ENCODE measurements around the gene ANKRD9.

DNA sequence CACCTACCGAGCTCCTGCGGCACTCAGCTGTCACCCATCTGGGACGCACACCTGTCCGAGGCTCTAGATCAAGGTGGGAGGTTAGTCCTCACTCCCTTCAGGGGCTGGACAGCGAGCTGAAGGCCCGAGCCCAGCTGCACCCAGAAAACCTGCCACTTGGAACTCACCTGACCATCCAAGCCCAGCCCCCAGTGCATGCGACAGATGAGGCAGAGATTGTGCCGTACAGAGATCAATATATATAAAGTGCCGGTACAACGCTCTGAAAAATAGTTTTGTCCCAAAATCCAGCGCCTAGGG, 3.0 kb downstream of the ANKRD9 start:
- TF ChIP-seq, protein P1, sequence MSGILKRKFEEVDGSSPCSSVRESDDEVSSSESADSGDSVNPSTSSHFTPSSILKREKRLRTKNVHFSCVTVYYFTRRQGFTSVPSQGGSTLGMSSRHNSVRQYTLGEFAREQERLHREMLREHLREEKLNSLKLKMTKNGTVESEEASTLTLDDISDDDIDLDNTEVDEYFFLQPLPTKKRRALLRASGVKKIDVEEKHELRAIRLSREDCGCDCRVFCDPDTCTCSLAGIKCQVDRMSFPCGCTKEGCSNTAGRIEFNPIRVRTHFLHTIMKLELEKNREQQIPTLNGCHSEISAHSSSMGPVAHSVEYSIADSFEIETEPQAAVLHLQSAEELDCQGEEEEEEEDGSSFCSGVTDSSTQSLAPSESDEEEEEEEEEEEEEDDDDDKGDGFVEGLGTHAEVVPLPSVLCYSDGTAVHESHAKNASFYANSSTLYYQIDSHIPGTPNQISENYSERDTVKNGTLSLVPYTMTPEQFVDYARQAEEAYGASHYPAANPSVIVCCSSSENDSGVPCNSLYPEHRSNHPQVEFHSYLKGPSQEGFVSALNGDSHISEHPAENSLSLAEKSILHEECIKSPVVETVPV (CRISPR knock-in tag; IDR thresholded peaks at IDR 0.05) = no peak
- TF ChIP-seq ZNF8 (CRISPR knock-in tag; IDR thresholded peaks at IDR 0.05) (no peak), PPARA (CRISPR knock-in tag; IDR thresholded peaks at IDR 0.05; ENCODE audit: borderline replicate concordance) (no peak), ZNF565 (CRISPR knock-in tag; conservative IDR thresholded peaks at IDR 0.05; ENCODE audit: low read depth) (no peak), ZC3H10 (CRISPR knock-in tag; IDR thresholded peaks at IDR 0.05) (no peak), OSR1 (CRISPR knock-in tag; IDR thresholded peaks at IDR 0.05) (no peak), GLIS3 (CRISPR knock-in tag; IDR thresholded peaks at IDR 0.05) (no peak), ARNTL (CRISPR knock-in tag; IDR thresholded peaks at IDR 0.05; ENCODE audit: borderline replicate concordance, low read depth) (no peak)
- TF ChIP-seq, protein P2, sequence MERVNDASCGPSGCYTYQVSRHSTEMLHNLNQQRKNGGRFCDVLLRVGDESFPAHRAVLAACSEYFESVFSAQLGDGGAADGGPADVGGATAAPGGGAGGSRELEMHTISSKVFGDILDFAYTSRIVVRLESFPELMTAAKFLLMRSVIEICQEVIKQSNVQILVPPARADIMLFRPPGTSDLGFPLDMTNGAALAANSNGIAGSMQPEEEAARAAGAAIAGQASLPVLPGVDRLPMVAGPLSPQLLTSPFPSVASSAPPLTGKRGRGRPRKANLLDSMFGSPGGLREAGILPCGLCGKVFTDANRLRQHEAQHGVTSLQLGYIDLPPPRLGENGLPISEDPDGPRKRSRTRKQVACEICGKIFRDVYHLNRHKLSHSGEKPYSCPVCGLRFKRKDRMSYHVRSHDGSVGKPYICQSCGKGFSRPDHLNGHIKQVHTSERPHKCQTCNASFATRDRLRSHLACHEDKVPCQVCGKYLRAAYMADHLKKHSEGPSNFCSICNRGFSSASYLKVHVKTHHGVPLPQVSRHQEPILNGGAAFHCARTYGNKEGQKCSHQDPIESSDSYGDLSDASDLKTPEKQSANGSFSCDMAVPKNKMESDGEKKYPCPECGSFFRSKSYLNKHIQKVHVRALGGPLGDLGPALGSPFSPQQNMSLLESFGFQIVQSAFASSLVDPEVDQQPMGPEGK (CRISPR knock-in tag; IDR thresholded peaks at IDR 0.05; ENCODE audit: borderline replicate concordance) = no peak
- TF ChIP-seq, protein P3, sequence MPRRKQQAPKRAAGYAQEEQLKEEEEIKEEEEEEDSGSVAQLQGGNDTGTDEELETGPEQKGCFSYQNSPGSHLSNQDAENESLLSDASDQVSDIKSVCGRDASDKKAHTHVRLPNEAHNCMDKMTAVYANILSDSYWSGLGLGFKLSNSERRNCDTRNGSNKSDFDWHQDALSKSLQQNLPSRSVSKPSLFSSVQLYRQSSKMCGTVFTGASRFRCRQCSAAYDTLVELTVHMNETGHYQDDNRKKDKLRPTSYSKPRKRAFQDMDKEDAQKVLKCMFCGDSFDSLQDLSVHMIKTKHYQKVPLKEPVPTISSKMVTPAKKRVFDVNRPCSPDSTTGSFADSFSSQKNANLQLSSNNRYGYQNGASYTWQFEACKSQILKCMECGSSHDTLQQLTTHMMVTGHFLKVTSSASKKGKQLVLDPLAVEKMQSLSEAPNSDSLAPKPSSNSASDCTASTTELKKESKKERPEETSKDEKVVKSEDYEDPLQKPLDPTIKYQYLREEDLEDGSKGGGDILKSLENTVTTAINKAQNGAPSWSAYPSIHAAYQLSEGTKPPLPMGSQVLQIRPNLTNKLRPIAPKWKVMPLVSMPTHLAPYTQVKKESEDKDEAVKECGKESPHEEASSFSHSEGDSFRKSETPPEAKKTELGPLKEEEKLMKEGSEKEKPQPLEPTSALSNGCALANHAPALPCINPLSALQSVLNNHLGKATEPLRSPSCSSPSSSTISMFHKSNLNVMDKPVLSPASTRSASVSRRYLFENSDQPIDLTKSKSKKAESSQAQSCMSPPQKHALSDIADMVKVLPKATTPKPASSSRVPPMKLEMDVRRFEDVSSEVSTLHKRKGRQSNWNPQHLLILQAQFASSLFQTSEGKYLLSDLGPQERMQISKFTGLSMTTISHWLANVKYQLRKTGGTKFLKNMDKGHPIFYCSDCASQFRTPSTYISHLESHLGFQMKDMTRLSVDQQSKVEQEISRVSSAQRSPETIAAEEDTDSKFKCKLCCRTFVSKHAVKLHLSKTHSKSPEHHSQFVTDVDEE (CRISPR knock-in tag; IDR thresholded peaks at IDR 0.05) = no peak
- TF ChIP-seq, protein P4, sequence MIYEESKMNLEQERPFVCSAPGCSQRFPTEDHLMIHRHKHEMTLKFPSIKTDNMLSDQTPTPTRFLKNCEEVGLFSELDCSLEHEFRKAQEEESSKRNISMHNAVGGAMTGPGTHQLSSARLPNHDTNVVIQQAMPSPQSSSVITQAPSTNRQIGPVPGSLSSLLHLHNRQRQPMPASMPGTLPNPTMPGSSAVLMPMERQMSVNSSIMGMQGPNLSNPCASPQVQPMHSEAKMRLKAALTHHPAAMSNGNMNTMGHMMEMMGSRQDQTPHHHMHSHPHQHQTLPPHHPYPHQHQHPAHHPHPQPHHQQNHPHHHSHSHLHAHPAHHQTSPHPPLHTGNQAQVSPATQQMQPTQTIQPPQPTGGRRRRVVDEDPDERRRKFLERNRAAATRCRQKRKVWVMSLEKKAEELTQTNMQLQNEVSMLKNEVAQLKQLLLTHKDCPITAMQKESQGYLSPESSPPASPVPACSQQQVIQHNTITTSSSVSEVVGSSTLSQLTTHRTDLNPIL (CRISPR knock-in tag; IDR thresholded peaks at IDR 0.05; ENCODE audit: low read depth) = no peak
